T-helper 2 cell treated with Interferon-gamma antibody and Interleukin-4, amounts not matched to agents 5 μg/mL and 100 μg/mL, for 36 hours (primary cell): ENCODE measurements around the gene ISM2.

Experiments used
- DNase-seq: peaks from one replicate; pipeline ENCODE4 v3.0.0; 2021; ENCODE audit warnings: low spot score
- H3K27ac Mint-ChIP-seq: one replicate; pipeline ENCODE4 v1.8.0; 2021; ENCODE audit warnings: mild to moderate bottlenecking, mixed read lengths
- H3K27me3 Mint-ChIP-seq: one replicate; pipeline ENCODE4 v1.8.0; 2021; ENCODE audit warnings: low read depth, mixed read lengths
- H3K36me3 Mint-ChIP-seq: one replicate; pipeline ENCODE4 v1.8.0; 2021; ENCODE audit warnings: low read depth, mixed read lengths
- H3K4me1 Mint-ChIP-seq: one replicate; pipeline ENCODE4 v1.8.0; 2021; ENCODE audit warnings: low read depth, mixed read lengths
- H3K4me3 Mint-ChIP-seq: one replicate; pipeline ENCODE4 v1.8.0; 2022; ENCODE audit warnings: mild to moderate bottlenecking, moderate library complexity, mixed read lengths
- H3K9me3 Mint-ChIP-seq: one replicate; pipeline ENCODE4 v1.8.0; 2021; ENCODE audit warnings: mixed read lengths

Gene ISM2

DNA sequence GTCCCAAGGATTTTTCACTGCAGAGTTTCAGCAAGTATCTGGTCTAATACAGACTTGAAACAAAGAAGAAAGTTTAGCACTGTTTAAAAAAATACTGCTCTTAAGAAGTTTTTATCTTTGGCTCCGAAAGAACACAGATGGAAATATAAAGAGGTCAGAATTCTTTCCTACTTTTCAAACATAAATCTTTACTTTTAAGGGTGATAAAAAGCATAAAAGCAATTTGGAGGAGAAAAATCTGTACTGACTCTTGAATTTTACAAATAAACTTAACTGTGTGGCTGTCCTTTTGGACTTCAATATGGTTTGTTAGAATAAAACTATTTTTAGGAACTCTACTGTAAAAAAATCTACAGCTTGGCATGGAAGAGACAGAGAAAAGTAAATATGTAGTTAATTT lies 27.6 kb upstream of the ISM2 start:
- Mint-ChIP-seq H3K36me3 (peaks cover 14% of the 10 kb centered on the region), H3K27me3 (no peaks in the 10 kb centered on the region), H3K9me3 (no peaks in the 10 kb centered on the region), H3K4me1 (peaks cover 10% of the 10 kb centered on the region), H3K4me3 (no peak overlapping the region), H3K27ac (no peak overlapping the region)
- no peak for DNase-seq

DNA sequence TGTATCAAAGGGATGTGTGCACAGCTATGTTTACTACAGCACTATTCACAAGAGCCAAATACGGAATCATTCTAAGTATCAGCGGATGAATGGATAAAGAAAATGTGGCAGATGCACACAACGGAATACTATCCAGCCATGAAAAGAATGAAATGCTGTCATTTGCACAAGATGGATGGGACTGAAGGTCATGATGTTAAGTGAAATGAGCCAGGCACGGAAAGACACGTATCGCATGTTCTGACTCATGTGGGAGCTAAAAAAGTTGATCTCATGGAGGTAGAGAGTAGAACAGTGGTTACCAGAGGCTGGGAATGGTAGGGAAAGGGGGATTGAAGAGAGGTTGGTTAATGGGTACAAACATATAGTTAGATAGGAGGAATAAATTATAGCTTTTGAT lies 25.9 kb upstream of the ISM2 start:
- Mint-ChIP-seq H3K9me3 (no peaks in the 10 kb centered on the region), H3K4me3 (no peak overlapping the region), H3K27me3 (no peaks in the 10 kb centered on the region), H3K36me3 (peaks cover 22% of the 10 kb centered on the region), H3K4me1 (no peaks in the 10 kb centered on the region), H3K27ac (no peak overlapping the region)
- DNase-seq: no peak

- Mint-ChIP-seq H3K27ac (peak overlapping the region; percentile 12), H3K36me3 (peaks cover 27% of the 10 kb centered on the region), H3K27me3 (no peaks in the 10 kb centered on the region), H3K4me3 (no peak overlapping the region), H3K9me3 (no peaks in the 10 kb centered on the region), H3K4me1 (no peaks in the 10 kb centered on the region)
- no peak for DNase-seq
Measured at GRCh38 chr14:77523109-77523508, 24.5 kb upstream of the ISM2 start.

DNA sequence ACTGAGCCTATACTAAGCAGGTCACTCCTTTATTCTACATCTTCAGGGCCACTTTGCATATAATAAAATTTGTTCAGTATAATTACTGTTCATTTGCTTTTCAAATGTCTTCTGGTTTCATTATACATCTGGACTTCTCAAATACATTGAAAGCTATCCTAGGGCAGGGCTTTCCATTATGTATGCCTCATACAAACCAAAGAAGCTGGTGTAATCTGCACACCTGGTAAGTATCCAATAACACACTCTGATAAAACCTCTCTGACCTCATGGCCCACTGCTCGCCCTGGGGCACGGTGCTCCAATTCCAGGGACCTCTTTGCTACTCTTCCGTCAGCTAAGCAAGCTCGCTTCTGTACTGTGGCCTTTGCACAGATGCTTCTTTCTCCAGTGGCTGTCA lies 21.9 kb upstream of the ISM2 start:
- Mint-ChIP-seq H3K36me3 (peaks cover 39% of the 10 kb centered on the region), H3K27ac (no peak overlapping the region), H3K4me3 (no peak overlapping the region), H3K27me3 (no peaks in the 10 kb centered on the region), H3K4me1 (no peaks in the 10 kb centered on the region), H3K9me3 (no peaks in the 10 kb centered on the region)
- no peak for DNase-seq

DNA sequence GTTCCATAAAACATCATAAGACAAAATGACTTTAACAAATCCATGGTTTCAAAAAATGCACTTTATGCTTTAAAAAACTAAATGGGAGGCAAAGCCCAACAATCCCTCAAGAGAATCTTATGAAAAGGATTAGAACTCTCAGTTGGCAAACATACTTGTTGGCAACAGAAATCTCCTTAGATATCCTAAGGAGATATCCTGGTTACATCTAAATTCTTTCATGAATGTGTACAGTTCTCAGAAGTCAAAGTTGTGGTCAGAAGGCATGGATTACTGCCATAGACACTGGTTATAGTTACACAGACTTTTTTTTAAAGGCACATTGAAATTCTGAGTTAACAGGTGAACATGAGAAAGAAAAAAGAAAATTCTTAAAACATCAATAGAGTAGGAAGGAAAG lies 17.5 kb upstream of the ISM2 start:
- DNase-seq: no peak
- no peak overlapping the region for H3K4me3 Mint-ChIP-seq
- no peaks in the 10 kb centered on the region for H3K27me3 Mint-ChIP-seq
- H3K36me3 Mint-ChIP-seq: peaks cover 41% of the 10 kb centered on the region
- no peaks in the 10 kb centered on the region for H3K4me1 Mint-ChIP-seq
- H3K27ac Mint-ChIP-seq: no peak overlapping the region
- no peaks in the 10 kb centered on the region for H3K9me3 Mint-ChIP-seq

DNA sequence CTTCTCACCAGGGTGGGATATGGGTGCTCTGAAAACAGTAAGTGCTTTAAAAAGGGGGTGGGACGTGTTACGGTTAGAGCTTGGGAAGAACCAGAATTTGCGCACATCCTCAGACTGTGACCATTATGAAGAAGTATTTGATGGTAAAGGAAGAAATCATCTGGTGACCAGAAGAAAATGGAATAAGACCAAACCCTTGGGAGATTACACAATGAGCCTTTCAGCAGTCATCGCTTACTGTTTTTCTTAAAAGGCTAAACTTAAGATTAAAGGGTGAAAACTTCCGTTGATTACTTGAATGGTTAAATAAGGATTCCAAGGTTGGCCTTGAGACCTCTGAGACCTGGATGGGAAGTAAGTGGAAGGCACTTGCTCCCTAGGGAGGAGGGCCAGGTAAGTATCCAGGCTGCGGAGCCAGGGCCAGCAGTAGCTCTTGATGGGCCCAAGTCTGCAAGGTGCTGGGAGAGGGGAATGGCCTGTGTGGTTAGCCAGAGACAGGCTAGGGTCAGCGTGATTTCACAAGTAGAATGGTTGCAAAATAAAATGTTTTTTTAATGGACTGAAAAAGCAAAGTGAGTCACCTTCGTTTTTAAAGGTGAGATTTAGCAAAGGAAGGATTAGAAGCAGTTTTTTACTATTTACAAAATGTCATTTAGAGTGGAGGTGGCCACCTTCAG lies 13.0 kb upstream of the ISM2 start:
- Mint-ChIP-seq H3K36me3 (peaks cover 31% of the 10 kb centered on the region), H3K27me3 (no peaks in the 10 kb centered on the region), H3K9me3 (no peaks in the 10 kb centered on the region)

GRCh38 chr14:77509366-77509765 lies 10.8 kb upstream of the ISM2 start:
- H3K4me3 Mint-ChIP-seq: no peak overlapping the region
- DNase-seq: no peak
- peaks cover 31% of the 10 kb centered on the region for H3K36me3 Mint-ChIP-seq
- H3K27ac Mint-ChIP-seq: no peak overlapping the region
- H3K4me1 Mint-ChIP-seq: no peaks in the 10 kb centered on the region
- no peaks in the 10 kb centered on the region for H3K27me3 Mint-ChIP-seq
- no peaks in the 10 kb centered on the region for H3K9me3 Mint-ChIP-seq

More for the DNA sequence above, 13.0 kb upstream of the ISM2 start:
- no peaks in the 10 kb centered on the region for H3K4me1 Mint-ChIP-seq
- no peak overlapping the region for H3K27ac Mint-ChIP-seq
- H3K4me3 Mint-ChIP-seq: no peak overlapping the region
- DNase-seq: no peak

DNA sequence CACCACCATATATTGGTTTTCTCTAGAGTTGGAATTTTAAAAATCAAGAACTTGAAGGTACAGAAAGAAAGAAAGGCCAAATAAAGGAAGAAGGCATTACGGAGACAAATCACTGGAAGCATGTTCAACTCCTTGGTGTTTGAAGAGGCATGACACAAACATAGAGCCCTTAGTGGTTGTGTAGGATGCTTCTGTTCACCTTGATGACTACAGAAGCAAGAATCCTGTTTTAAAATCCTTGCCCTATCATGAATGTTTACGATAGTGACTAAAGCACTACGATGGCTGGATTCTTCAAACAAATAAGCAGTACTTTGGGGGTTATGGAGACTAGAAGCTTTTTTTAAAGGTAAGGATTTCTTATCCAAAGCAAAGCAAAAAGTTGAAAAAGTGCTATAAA lies 10.3 kb upstream of the ISM2 start:
- H3K4me1 Mint-ChIP-seq: no peaks in the 10 kb centered on the region
- no peak for DNase-seq
- H3K27me3 Mint-ChIP-seq: no peaks in the 10 kb centered on the region
- peaks cover 31% of the 10 kb centered on the region for H3K36me3 Mint-ChIP-seq
- no peaks in the 10 kb centered on the region for H3K9me3 Mint-ChIP-seq
- H3K4me3 Mint-ChIP-seq: no peak overlapping the region
- no peak overlapping the region for H3K27ac Mint-ChIP-seq

DNA sequence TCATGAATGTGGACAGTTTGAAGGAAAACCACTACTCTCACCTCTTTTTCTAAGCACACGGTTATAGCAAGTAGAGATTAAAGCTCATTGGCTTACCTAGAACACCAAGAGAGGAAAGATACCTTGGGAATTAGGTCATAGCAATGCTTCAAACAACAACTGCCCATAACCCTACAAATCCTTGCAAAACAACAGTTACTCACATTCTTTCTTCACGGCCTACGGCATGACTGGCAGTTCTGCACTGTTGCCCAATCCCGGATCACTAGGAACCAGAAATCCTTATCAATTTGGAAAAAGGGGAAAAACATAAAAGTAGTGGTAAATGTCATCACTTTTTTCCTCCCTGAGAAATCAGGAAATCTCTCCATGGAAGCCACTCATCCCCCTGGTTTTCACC lies 9.6 kb upstream of the ISM2 start:
- H3K9me3 Mint-ChIP-seq: peaks cover 1% of the 10 kb centered on the region
- peaks cover 30% of the 10 kb centered on the region for H3K36me3 Mint-ChIP-seq
- H3K4me1 Mint-ChIP-seq: no peaks in the 10 kb centered on the region
- no peak for DNase-seq
- no peak overlapping the region for H3K27ac Mint-ChIP-seq
- no peak overlapping the region for H3K4me3 Mint-ChIP-seq
- H3K27me3 Mint-ChIP-seq: no peaks in the 10 kb centered on the region

DNA sequence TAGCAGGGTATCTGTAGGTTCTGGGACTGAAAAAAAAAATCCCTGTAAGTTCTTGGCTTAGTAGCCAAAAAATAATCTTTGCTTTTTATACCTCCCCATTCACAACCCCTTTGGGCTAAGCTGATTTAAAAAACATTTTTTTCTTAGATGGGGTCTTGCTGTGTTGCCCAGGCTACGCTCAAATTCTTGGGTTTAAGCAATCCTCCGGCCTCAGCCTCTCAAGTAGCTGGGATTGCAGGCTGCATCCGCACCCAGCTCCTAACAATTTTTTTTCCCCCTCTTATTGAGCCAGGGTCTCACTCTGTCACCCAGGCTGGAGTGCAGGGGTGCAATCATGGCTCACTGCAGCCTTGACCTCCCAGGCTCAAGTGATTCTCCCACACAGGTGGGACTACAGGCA lies 9.1 kb upstream of the ISM2 start:
- H3K27ac Mint-ChIP-seq: no peak overlapping the region
- H3K9me3 Mint-ChIP-seq: peaks cover 4% of the 10 kb centered on the region
- DNase-seq: no peak
- no peaks in the 10 kb centered on the region for H3K27me3 Mint-ChIP-seq
- H3K4me1 Mint-ChIP-seq: no peaks in the 10 kb centered on the region
- H3K36me3 Mint-ChIP-seq: peaks cover 30% of the 10 kb centered on the region
- H3K4me3 Mint-ChIP-seq: no peak overlapping the region

DNA sequence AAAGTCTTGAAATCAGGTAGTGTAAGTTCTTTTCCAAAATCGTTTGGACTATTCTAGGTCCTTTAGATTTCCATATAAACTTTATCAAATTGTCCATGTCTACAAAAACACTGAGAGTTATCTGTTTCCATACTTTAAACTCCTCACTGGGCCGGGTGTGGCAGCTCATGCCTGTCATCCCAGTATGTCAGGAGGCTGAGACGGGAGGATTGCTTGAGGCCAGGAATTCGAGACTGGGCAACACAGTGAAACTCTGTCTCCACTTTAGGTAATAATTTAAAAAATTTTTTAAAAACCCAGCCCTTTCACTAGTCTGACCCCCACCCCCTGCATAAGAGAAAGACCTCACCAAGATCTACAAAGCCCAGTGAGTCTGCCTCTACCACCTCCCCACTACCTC lies 6.4 kb upstream of the ISM2 start:
- Mint-ChIP-seq H3K4me1 (no peaks in the 10 kb centered on the region), H3K9me3 (peaks cover 4% of the 10 kb centered on the region), H3K27ac (no peak overlapping the region), H3K36me3 (peaks cover 18% of the 10 kb centered on the region), H3K4me3 (no peak overlapping the region), H3K27me3 (peaks cover 9% of the 10 kb centered on the region)
- no peak for DNase-seq

GRCh38 chr14:77503138-77503537 lies 4.5 kb upstream of the ISM2 start:
- no peak overlapping the region for H3K4me3 Mint-ChIP-seq
- H3K9me3 Mint-ChIP-seq: peaks cover 4% of the 10 kb centered on the region
- peaks cover 11% of the 10 kb centered on the region for H3K36me3 Mint-ChIP-seq
- no peaks in the 10 kb centered on the region for H3K4me1 Mint-ChIP-seq
- H3K27ac Mint-ChIP-seq: no peak overlapping the region
- H3K27me3 Mint-ChIP-seq: peaks cover 18% of the 10 kb centered on the region
- no peak for DNase-seq

GRCh38 chr14:77502109-77502782 lies 3.6 kb upstream of the ISM2 start:
- DNase-seq: no peak
- Mint-ChIP-seq H3K9me3 (peaks cover 4% of the 10 kb centered on the region), H3K27ac (no peak overlapping the region), H3K27me3 (peaks cover 26% of the 10 kb centered on the region), H3K4me1 (no peaks in the 10 kb centered on the region), H3K4me3 (no peak overlapping the region), H3K36me3 (peaks cover 8% of the 10 kb centered on the region)

GRCh38 chr14:77498984-77499527 lies 440 bp upstream of the ISM2 start:
- Mint-ChIP-seq H3K27me3 (peaks cover 38% of the 10 kb centered on the region), H3K36me3 (no peaks in the 10 kb centered on the region), H3K4me3 (peak overlapping the region; percentile 34)

More at GRCh38 chr14:77498984-77499527, 440 bp upstream of the ISM2 start:
- Mint-ChIP-seq H3K4me1 (no peaks in the 10 kb centered on the region), H3K9me3 (peaks cover 4% of the 10 kb centered on the region), H3K27ac (no peak overlapping the region)
- DNase-seq: no peak
